A673 (cell line): ENCODE data around the gene PLOD3. TPM values are rescaled to one million over a fixed set of nuclear protein-coding genes. Genes with fewer than 3 reads are reported as not detected.

ENCODE experiments used
- BruUV-seq: library from RNA; stranded (reverse); fragments of 400-500 nt; replicated peaks from 2 replicates; lab custom pipeline; 2021; lab: Mats Ljungman, UMichigan
- CTCF ChIA-PET: fragments of 300-600 bp; sonication (Branson Sonifier 250); formaldehyde crosslinking; loops from one replicate; lab custom pipeline; 2022; ENCODE audit warnings: antibody characterized with exemption; lab: Charles Lee
- POLR2A ChIA-PET: fragments of 300-600 bp; sonication (Branson Sonifier 250); formaldehyde crosslinking; loops from one replicate; lab custom pipeline; 2022; ENCODE audit warnings: antibody characterized with exemption; ENCODE audit not compliant: low non-redundant PET; lab: Charles Lee
- DNase-seq: peaks from one replicate; pipeline ENCODE4 v3.0.0-alpha.2; 2015; ENCODE audit warnings: low spot score
- H3K27ac ChIP-seq: fragments of 200-600 bp; sonication (generic); 2 replicates; pipeline ENCODE4 v1.5.1; 2016; ENCODE audit warnings: mixed run types, low read depth, mild to moderate bottlenecking, mixed read lengths, antibody characterized with exemption, low read length; ENCODE audit not compliant: poor library complexity, severe bottlenecking
- H3K27me3 ChIP-seq: fragments of 200-600 bp; sonication (generic); replicated peaks from 2 replicates; pipeline ENCODE4 v1.6.1; 2017; ENCODE audit warnings: mixed run types, low read depth, mild to moderate bottlenecking, mixed read lengths, antibody characterized with exemption, low read length; ENCODE audit not compliant: insufficient read depth, poor library complexity
- H3K36me3 ChIP-seq: fragments of 200-600 bp; sonication (generic); 2 replicates; pipeline ENCODE4 v1.6.1; 2016; ENCODE audit warnings: mixed run types, mild to moderate bottlenecking, mixed read lengths, antibody characterized with exemption, low read length; ENCODE audit not compliant: insufficient read depth, poor library complexity, severe bottlenecking
- H3K4me1 ChIP-seq: fragments of 200-600 bp; sonication (generic); 2 replicates; pipeline ENCODE4 v1.6.1; 2017; ENCODE audit warnings: mixed run types, mild to moderate bottlenecking, mixed read lengths, antibody characterized with exemption, low read length; ENCODE audit not compliant: insufficient read depth, poor library complexity, severe bottlenecking
- H3K4me3 ChIP-seq: fragments of 200-600 bp; sonication (generic); 2 replicates; pipeline ENCODE4 v1.5.1; 2016; ENCODE audit warnings: low read depth, mixed run types, mild to moderate bottlenecking, mixed read lengths, low read length; ENCODE audit not compliant: poor library complexity, severe bottlenecking
- H3K9me3 ChIP-seq: fragments of 200-600 bp; sonication (generic); 2 replicates; pipeline ENCODE4 v1.6.1; 2016; ENCODE audit warnings: mixed run types, low read depth, mild to moderate bottlenecking, mixed read lengths, antibody characterized with exemption, low read length; ENCODE audit not compliant: poor library complexity, severe bottlenecking
- EZH2 ChIP-seq: fragments of 200-600 bp; sonication (generic); IDR thresholded peaks from 2 replicates; pipeline ENCODE4 v1.6.1; 2017; ENCODE audit warnings: borderline replicate concordance, low read depth, mild to moderate bottlenecking, mixed read lengths, antibody characterized with exemption, low read length; ENCODE audit not compliant: poor library complexity, severe bottlenecking
- intact Hi-C: fragments of 100-400 bp; cut with micrococcal nuclease; formaldehyde crosslinking; loops from one replicate; pipeline ENCODE4 v1.10.0; 2022; ENCODE audit not compliant: unreplicated experiment
- total RNA-seq: library from RNA; stranded (reverse); gene quantifications from 2 replicates; pipeline ENCODE4 v1.2.3, GENCODE V29; 2021
- TF ChIP-seq, protein P1 (sequence below): fragments of 300-800, 200-600 bp; sonication (generic); conservative IDR thresholded peaks from 2 replicates; pipeline ENCODE4 v1.5.1; 2017; ENCODE audit warnings: low read depth, mild to moderate bottlenecking, antibody characterized with exemption, low read length, moderate library complexity, mixed read lengths

PLOD3 gene
- total RNA-seq, 1 experiment from 2014 or later, result 84.1 TPM

DNA sequence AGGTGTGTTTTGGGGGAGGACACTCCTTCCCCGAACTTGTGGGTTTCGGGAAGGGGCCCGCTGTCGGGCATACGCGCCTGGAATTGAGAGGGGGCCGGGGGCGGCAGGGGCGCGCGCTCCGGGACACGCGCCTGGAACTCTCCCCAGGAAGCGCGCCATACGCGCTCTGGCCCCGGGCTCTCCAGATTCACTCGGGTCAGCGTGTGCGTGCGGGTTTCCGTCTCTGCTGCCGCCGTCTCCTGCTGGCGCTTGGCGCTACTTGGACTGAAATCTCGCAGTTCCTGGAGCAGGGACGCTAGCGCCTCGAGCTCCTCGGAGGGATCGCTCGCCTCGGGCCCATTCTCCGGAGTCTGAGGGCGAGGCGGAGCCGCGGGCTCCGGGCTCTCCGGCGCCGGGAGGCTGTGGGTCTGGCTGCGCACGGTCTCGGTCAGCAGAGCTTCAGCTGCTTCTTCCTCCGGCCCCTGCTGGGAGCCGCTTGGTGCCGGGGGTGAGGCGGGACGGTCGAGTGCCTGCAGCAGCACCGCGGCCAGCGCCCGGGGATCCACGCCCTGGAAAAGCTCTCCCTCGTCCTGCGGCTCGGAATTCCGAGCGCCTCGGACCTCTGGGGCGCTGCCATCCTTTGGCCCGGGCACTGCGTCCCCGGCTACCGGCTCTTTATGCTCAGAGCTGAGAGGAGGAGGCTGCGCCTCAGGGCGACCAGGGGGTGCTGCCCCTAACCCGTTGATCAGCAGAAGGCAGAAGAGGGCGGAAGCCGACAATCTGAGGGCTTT is 53.1 kb downstream of the PLOD3 start:
- Histone ChIP-seq H3K27ac (no peak overlapping the region), H3K27me3 (peaks cover 32% of the 10 kb centered on the region), H3K36me3 (peaks cover under 1% of the 10 kb centered on the region), H3K4me1 (peaks cover 55% of the 10 kb centered on the region), H3K4me3 (peak overlapping the region; percentile 49), H3K9me3 (no peaks in the 10 kb centered on the region)
- ChIA-PET POLR2A (no interaction called here), CTCF (no interaction called here)
- intact Hi-C loops, result no loop called here
- BruUV-seq, result no TSS peak
- peak; percentile 68 for TF ChIP-seq EZH2
- TF ChIP-seq, protein P1, sequence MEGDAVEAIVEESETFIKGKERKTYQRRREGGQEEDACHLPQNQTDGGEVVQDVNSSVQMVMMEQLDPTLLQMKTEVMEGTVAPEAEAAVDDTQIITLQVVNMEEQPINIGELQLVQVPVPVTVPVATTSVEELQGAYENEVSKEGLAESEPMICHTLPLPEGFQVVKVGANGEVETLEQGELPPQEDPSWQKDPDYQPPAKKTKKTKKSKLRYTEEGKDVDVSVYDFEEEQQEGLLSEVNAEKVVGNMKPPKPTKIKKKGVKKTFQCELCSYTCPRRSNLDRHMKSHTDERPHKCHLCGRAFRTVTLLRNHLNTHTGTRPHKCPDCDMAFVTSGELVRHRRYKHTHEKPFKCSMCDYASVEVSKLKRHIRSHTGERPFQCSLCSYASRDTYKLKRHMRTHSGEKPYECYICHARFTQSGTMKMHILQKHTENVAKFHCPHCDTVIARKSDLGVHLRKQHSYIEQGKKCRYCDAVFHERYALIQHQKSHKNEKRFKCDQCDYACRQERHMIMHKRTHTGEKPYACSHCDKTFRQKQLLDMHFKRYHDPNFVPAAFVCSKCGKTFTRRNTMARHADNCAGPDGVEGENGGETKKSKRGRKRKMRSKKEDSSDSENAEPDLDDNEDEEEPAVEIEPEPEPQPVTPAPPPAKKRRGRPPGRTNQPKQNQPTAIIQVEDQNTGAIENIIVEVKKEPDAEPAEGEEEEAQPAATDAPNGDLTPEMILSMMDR, result no peak
- DNase-seq, result peak; percentile 54

DNA sequence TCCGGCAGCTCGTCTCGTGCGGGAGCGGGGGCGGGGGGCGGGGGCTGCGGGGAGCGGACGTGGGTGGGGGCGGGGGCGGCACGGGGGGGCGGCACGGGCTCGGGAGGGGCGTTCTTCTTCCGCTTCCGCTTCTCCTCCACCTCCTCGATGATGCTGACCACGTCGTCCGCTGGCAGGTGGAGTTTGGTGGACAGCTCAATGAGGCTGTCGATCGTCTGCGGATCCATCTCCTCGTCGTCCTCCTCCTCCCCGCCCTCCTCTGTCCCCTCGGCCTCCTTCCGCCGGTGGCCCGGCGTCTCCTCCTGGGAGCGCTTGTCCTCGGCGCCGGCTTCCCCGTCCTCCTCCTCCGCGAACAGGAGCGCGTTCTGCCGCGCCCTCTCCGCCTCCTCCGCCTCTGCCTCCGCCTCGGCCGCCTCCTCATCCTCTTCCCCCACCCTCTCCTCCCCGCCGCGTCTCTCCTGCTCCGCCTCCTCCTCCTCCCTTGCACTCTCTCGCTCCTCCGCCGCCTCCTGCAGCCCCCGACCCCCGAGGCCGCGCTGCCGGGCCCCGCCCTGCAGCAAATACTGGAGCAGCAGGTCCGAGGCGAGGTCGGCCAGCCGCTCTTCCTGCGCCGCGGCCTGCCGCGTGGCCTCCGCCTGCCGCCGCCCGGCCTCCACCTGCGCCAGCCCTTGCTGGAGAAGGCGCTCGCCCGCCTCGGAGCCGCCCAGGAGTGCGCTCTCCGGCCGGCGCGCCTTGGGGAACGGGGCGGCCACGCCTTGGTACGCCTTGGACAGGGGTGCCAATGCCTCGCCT is 53.9 kb downstream of the PLOD3 start:
- intact Hi-C loops, result no loop called here
- Histone ChIP-seq H3K4me3 (peak overlapping the region; percentile 49), H3K9me3 (no peaks in the 10 kb centered on the region), H3K4me1 (peaks cover 54% of the 10 kb centered on the region), H3K27ac (no peak overlapping the region), H3K36me3 (peaks cover 4% of the 10 kb centered on the region), H3K27me3 (peaks cover 24% of the 10 kb centered on the region)
- DNase-seq, result peak; percentile 65
- BruUV-seq, result no TSS peak
- ChIA-PET CTCF (interaction anchor here (0.5 to 1.0 kb wide), 2 partner anchors 20 to 105 kb away, joined by 3 to 4 read pairs; no protein-coding TSS in a partner anchor), POLR2A (interaction anchor here (0.8 kb wide), 1 partner anchor 79 kb away, joined by 4 read pairs; no protein-coding TSS in a partner anchor)
- TF ChIP-seq, protein P1, result no peak
- no peak for TF ChIP-seq EZH2

DNA sequence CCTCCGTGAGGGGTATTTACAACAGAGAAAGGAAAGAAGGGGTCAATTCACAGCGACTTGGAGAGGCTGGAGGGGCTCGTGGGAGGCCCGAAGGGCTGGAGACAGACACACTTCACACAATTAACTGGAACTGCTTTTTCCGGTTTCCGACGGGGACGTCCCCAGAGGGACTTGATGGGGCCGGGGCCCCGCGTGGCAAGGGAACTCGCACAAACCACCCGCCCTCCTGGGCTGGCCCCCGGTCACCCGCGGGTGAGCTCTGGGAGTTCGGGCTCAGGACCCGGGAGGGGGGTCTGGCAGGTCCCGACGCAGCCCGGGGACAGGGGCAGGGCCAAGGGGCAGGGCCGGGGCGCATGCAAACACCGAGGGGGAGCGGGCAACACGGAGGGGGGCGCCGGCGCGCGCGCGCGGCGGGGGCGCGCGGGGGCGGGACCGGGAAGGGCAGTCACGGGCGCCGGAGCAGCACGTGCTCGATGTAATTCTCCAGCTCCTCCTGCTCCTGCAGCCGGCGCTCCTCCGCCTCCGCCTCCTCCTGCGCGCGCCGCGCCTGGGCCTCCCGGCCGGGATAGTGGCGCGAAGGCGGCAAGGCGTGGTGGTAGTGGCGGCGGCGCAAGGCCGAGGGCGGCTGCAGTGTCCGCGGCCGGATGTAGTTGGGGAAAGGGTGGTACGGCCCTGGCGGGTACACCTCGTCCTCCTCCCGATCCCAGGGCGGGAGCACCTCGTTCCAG is 54.7 kb downstream of the PLOD3 start:
- DNase-seq, result peak; percentile 90
- Histone ChIP-seq H3K27me3 (peaks cover 18% of the 10 kb centered on the region), H3K27ac (peak overlapping the region; percentile 47), H3K9me3 (no peaks in the 10 kb centered on the region), H3K4me1 (peaks cover 54% of the 10 kb centered on the region), H3K36me3 (peaks cover 4% of the 10 kb centered on the region), H3K4me3 (peak overlapping the region; percentile 43)
- ChIA-PET POLR2A (interaction anchor here (0.8 kb wide), 1 partner anchor 78 kb away, joined by 4 read pairs; no protein-coding TSS in a partner anchor), CTCF (interaction anchor here (0.5 to 1.0 kb wide), 2 partner anchors 19 to 104 kb away, joined by 3 to 4 read pairs; no protein-coding TSS in a partner anchor)
- TF ChIP-seq, protein P1, result no peak
- TF ChIP-seq EZH2, result no peak
- BruUV-seq, result no TSS peak
- intact Hi-C loops, result no loop called here
